K562 (cell line): ENCODE results near the gene GMPR. TPM values are rescaled to one million over a fixed set of nuclear protein-coding genes. Genes with fewer than 3 reads are reported as not detected.
A peak's percentile ranks its signal among the peaks of the same experiment; 100 is the strongest.

ENCODE experiments used
- CLOCK ChIP-seq: fragments of 250-450 bp; sonication (Bioruptor Pico); IDR thresholded peaks from 2 replicates; pipeline ENCODE4 v1.4.0; 2020; ENCODE audit warnings: mild to moderate bottlenecking, moderate library complexity, borderline replicate concordance
- DEAF1 ChIP-seq: fragments of 450-650 bp; formaldehyde crosslinking; IDR thresholded peaks from 2 replicates; pipeline ENCODE4 v1.4.0; 2020; ENCODE audit warnings: mild to moderate bottlenecking, moderate library complexity
- HNRNPL ChIP-seq: fragments of 200-400 bp; formaldehyde crosslinking; IDR thresholded peaks from 2 replicates; pipeline ENCODE4 v1.6.1; 2017; ENCODE audit warnings: low read depth, mild to moderate bottlenecking, low read length
- MCM7 ChIP-seq, 2 experiments: fragments of 450-650 bp; IDR thresholded peaks; 2 replicates each; pipeline ENCODE4 v1.6.1; 2016 to 2018
- MTA3 ChIP-seq: fragments of 450-650 bp; formaldehyde crosslinking; IDR thresholded peaks from 2 replicates; pipeline ENCODE4 v1.6.1; 2017; ENCODE audit warnings: mild to moderate bottlenecking, borderline replicate concordance
- MYBL2 ChIP-seq, 2 experiments: fragments of 450-650 bp in 1 of 2; sonication (generic) in 1 of 2; formaldehyde crosslinking in 1 of 2; IDR thresholded peaks; 2 replicates each; pipeline versions ENCODE4 v1.6.1 to v1.8.1; 2017 to 2022; ENCODE audit warnings: borderline replicate concordance in 1 of 2, inconsistent platforms in 1 of 2, low read depth in 1 of 2, mild to moderate bottlenecking in 1 of 2, missing genetic modification reagents in 1 of 2, moderate library complexity in 1 of 2
- RCOR1 ChIP-seq, 2 experiments: IDR thresholded peaks; 2 replicates each; pipeline ENCODE4 v1.6.1; 2012; ENCODE audit warnings: low read depth in 2 of 2, low read length in 2 of 2, borderline replicate concordance in 1 of 2, improper control_type of control experiment in 1 of 2
- TEAD2 ChIP-seq: fragments of 450-650 bp; IDR thresholded peaks from 2 replicates; pipeline ENCODE4 v1.6.1; 2016; ENCODE audit warnings: missing genetic modification characterization, control low read depth, missing compliant biosample characterization
- XRCC5 ChIP-seq: fragments of 200-400 bp; formaldehyde crosslinking; IDR thresholded peaks from 2 replicates; pipeline ENCODE4 v1.6.1; 2017; ENCODE audit warnings: low read depth, mild to moderate bottlenecking, low read length
- YY1 ChIP-seq, 3 experiments: IDR thresholded peaks; 2 replicates each; pipeline ENCODE4 v1.6.1; 2011; ENCODE audit warnings: low read length in 2 of 3, mild to moderate bottlenecking in 2 of 3, moderate library complexity in 2 of 3, borderline replicate concordance in 1 of 3, control low read depth in 1 of 3, low read depth in 1 of 3; ENCODE audit not compliant: insufficient read depth in 3 of 3, insufficient replicate concordance in 2 of 3, control insufficient read depth in 1 of 3, insufficient read length in 1 of 3; ENCODE audit errors: extremely low read depth in 1 of 3
- ZC3H4 ChIP-seq: sonication (generic); formaldehyde crosslinking; IDR thresholded peaks from 2 replicates; pipeline ENCODE4 v1.9.0; 2021; ENCODE audit warnings: missing genetic modification reagents, borderline replicate concordance
- ZHX1 ChIP-seq: fragments of 150-350 bp; conservative IDR thresholded peaks from 2 replicates; pipeline ENCODE4 v1.6.1; 2014; ENCODE audit warnings: low read length
- ZNF655 ChIP-seq: fragments of 250-450 bp; sonication (Bioruptor Pico); IDR thresholded peaks from 2 replicates; pipeline ENCODE4 v1.5.0; 2021
- ZNF79 ChIP-seq: fragments of 250-450 bp; sonication (Bioruptor Pico); IDR thresholded peaks from 2 replicates; pipeline ENCODE4 v1.4.0; 2020; ENCODE audit warnings: low read depth, mild to moderate bottlenecking, moderate library complexity
- polyA plus RNA-seq, 8 experiments: library from polyadenylated mRNA; depleted of rRNA in 4 of 8; stranded (reverse) in 5 of 8; unstranded in 3 of 8; fragments of >200 nt; fragmentation: Nextera tagmentation in 2 of 8; fragmentation: Illumina TruSeq in 1 of 8; extraction: Ambion mirVana in 2 of 8; extraction: Trizol in 1 of 8; gene quantifications; 2 replicates each; pipeline versions ENCODE4 v1.2.1 to v1.2.3, GENCODE V29; 2011 to 2014; ENCODE audit warnings: inconsistent platforms in 1 of 8, missing spikeins in 1 of 8
- total RNA-seq, 7 experiments: library from RNA; depleted of rRNA in 6 of 7; stranded (reverse); fragments of >200 nt in 6 of 7; fragmentation: Illumina TruSeq in 2 of 7; extraction: Trizol in 2 of 7; gene quantifications; 2 replicates each; pipeline versions ENCODE4 v1.2.1 to v1.2.3, GENCODE V29; 2011 to 2021; ENCODE audit warnings: low replicate concordance in 1 of 7

The GMPR gene
- total and polyA plus RNA-seq, 9 of the 15 experiments (the other 6 are each of a cell fraction or from before 2014, with no cell fraction given) = 34.6 to 83.7 (median 49.8) TPM

- TF ChIP-seq MTA3 = peak; percentile 46; the same call in 1 of the 2 replicates
- TF ChIP-seq HNRNPL = no peak
- no peak for TF ChIP-seq ZNF655 (CRISPR knock-in tag)
- TF ChIP-seq RCOR1 (IDR thresholded peaks at IDR 0.05; ENCODE audit: borderline replicate concordance in 1 of 2, low read depth in 2 of 2, low read length in 2 of 2) = peak in 1 of 2 experiments; percentile 78; a peak in 2 of 4 replicates
- TF ChIP-seq ZHX1 = 0 out of 2 replicates have a peak, but pooled peaks have one; percentile 31
- peak; percentile 60 for TF ChIP-seq TEAD2 (tag)
- TF ChIP-seq DEAF1 (CRISPR knock-in tag) = peak; percentile 95
- no peak for TF ChIP-seq ZC3H4 (CRISPR knock-in tag)
- TF ChIP-seq XRCC5 = peak; percentile 89; the same call in 1 of the 2 replicates
- peak in 1 of 3 experiments; percentile 15 for TF ChIP-seq YY1 (IDR thresholded peaks at IDR 0.05; ENCODE audit: borderline replicate concordance in 1 of 3, control insufficient read depth in 1 of 3, extremely low read depth in 1 of 3, insufficient read depth in 3 of 3, insufficient read length in 1 of 3, insufficient replicate concordance in 2 of 3, low read depth in 1 of 3, low read length in 2 of 3)
- TF ChIP-seq ZNF79 (CRISPR knock-in tag) = peak; percentile 99
- TF ChIP-seq CLOCK (CRISPR knock-in tag) = no peak
- TF ChIP-seq MCM7 (IDR thresholded peaks at IDR 0.05) = no peak
- TF ChIP-seq MYBL2 (IDR thresholded peaks at IDR 0.05; ENCODE audit: low read depth) = no peak
- no peak for TF ChIP-seq MYBL2 (CRISPR knock-in tag; IDR thresholded peaks at IDR 0.05; ENCODE audit: borderline replicate concordance)
Measured at GRCh38 chr6:16332175-16332542, 93.8 kb downstream of the GMPR start (continued).
